HepG2 (cell line): ENCODE results near the gene CBLN3. TPM values are rescaled to one million over a fixed set of nuclear protein-coding genes. Genes with fewer than 3 reads are reported as not detected.

Experiments
- AHR ChIP-seq: IDR thresholded peaks from 2 replicates; pipeline ENCODE4 v1.6.1; 2018; ENCODE audit warnings: missing genetic modification reagents, missing compliant biosample characterization
- CAMTA2 ChIP-seq: sonication (generic); formaldehyde crosslinking; IDR thresholded peaks from 2 replicates; pipeline ENCODE4 v1.4.0; 2020; ENCODE audit warnings: mild to moderate bottlenecking, missing genetic modification reagents, borderline replicate concordance
- CENPT ChIP-seq: sonication (generic); formaldehyde crosslinking; IDR thresholded peaks from 2 replicates; pipeline ENCODE4 v1.8.0; 2022; ENCODE audit warnings: low read depth, mild to moderate bottlenecking, moderate library complexity, missing genetic modification reagents
- CHD2 ChIP-seq: IDR thresholded peaks from 2 replicates; pipeline ENCODE4 v1.6.1; 2011; ENCODE audit warnings: low read depth, low read length, improper control_type of control experiment
- POLR2A ChIP-seq, 2 experiments: IDR thresholded peaks; 2 replicates each; pipeline ENCODE4 v1.6.1; 2011; ENCODE audit warnings: low read depth in 2 of 2, low read length in 2 of 2, mild to moderate bottlenecking in 1 of 2, moderate library complexity in 1 of 2; ENCODE audit not compliant: insufficient read depth in 1 of 2
- ZFP36L1 ChIP-seq: sonication (generic); formaldehyde crosslinking; IDR thresholded peaks from 2 replicates; pipeline ENCODE4 v1.8.0; 2022; ENCODE audit warnings: mild to moderate bottlenecking, missing genetic modification reagents, moderate library complexity
- ZSCAN29 ChIP-seq: sonication (generic); formaldehyde crosslinking; conservative IDR thresholded peaks from 2 replicates; pipeline ENCODE4 v1.4.0; 2020; ENCODE audit warnings: mild to moderate bottlenecking, missing genetic modification reagents
- polyA plus RNA-seq, 8 experiments: library from polyadenylated mRNA; depleted of rRNA in 3 of 8; stranded (reverse) in 7 of 8; unstranded in 1 of 8; fragments of >200 nt; fragmentation: Illumina TruSeq in 4 of 8; extraction: Trizol in 4 of 8; gene quantifications; 2 replicates each; pipeline versions ENCODE4 v1.2.1 to v1.2.3, GENCODE V29; 2011 to 2016; ENCODE audit warnings: low read depth in 4 of 8, missing spikeins in 1 of 8, mixed read lengths in 1 of 8; ENCODE audit not compliant: insufficient read depth in 1 of 8
- total RNA-seq, 5 experiments: library from RNA; depleted of rRNA; stranded (reverse); fragments of >200 nt; fragmentation: Illumina TruSeq; extraction: Trizol; gene quantifications; 2 replicates each; pipeline ENCODE4 v1.2.3, GENCODE V29; 2016; ENCODE audit warnings: low read depth in 1 of 5
- TF ChIP-seq, protein P1 (sequence below): sonication (generic); formaldehyde crosslinking; IDR thresholded peaks from one replicate; pipeline ENCODE4 v1.5.1; 2020; ENCODE audit warnings: mild to moderate bottlenecking, missing genetic modification reagents; ENCODE audit errors: not compliant biosample characterization
- TF ChIP-seq, protein P2 (sequence below): sonication (generic); formaldehyde crosslinking; IDR thresholded peaks from 2 replicates; pipeline ENCODE4 v1.5.0; 2020; ENCODE audit warnings: mild to moderate bottlenecking, missing genetic modification reagents
- TF ChIP-seq, protein P3 (sequence below): sonication (generic); formaldehyde crosslinking; IDR thresholded peaks from 2 replicates; pipeline ENCODE4 v1.5.0; 2020; ENCODE audit warnings: missing genetic modification reagents, mild to moderate bottlenecking, borderline replicate concordance
- TF ChIP-seq, protein P4 (sequence below): sonication (generic); formaldehyde crosslinking; IDR thresholded peaks from 2 replicates; pipeline ENCODE4 v1.4.0; 2020; ENCODE audit warnings: missing genetic modification reagents

CBLN3 gene
- total and polyA plus RNA-seq, 2 of the 13 experiments (the other 11 are each of a cell fraction or from before 2014, with no cell fraction given), result 0.66 to 0.98 TPM

DNA sequence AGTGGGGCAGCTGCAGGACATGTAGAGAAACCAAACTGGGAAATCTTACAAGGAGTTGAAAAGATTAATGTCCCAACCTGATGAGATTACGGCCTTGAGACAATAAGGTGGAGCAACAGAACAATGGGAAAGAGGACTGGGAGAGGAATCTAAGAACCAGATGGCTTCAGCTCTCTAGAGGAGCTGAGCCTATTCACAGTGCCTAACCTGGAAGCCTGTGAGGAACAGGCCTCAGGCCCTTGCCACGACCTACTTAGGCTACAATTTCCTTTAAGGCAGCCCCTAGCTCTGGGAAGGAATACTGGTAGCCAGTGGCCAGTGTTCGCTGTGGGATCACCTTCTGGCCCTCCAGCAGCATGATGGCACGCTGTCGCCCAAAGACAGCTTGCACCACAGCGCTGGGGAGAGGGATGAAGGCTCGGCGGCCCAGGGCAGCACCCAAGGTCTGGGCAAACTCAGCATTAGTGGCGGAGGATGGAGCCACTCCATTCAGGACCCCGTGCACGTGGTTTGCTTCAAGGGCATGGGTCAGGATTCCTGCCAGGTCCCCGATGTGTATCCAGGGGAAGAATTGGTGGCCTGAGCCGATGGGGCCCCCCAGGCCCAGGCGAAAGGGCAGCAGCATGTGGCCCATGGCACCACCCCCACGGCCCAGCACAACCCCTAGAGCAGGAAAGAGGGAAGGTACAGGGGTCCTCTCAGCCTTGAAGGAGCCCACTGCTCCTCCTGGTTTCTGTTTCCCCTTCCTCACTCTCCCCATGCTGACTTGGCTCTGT lies 10.6 kb upstream of the CBLN3 start (continued):
- TF ChIP-seq, protein P1, sequence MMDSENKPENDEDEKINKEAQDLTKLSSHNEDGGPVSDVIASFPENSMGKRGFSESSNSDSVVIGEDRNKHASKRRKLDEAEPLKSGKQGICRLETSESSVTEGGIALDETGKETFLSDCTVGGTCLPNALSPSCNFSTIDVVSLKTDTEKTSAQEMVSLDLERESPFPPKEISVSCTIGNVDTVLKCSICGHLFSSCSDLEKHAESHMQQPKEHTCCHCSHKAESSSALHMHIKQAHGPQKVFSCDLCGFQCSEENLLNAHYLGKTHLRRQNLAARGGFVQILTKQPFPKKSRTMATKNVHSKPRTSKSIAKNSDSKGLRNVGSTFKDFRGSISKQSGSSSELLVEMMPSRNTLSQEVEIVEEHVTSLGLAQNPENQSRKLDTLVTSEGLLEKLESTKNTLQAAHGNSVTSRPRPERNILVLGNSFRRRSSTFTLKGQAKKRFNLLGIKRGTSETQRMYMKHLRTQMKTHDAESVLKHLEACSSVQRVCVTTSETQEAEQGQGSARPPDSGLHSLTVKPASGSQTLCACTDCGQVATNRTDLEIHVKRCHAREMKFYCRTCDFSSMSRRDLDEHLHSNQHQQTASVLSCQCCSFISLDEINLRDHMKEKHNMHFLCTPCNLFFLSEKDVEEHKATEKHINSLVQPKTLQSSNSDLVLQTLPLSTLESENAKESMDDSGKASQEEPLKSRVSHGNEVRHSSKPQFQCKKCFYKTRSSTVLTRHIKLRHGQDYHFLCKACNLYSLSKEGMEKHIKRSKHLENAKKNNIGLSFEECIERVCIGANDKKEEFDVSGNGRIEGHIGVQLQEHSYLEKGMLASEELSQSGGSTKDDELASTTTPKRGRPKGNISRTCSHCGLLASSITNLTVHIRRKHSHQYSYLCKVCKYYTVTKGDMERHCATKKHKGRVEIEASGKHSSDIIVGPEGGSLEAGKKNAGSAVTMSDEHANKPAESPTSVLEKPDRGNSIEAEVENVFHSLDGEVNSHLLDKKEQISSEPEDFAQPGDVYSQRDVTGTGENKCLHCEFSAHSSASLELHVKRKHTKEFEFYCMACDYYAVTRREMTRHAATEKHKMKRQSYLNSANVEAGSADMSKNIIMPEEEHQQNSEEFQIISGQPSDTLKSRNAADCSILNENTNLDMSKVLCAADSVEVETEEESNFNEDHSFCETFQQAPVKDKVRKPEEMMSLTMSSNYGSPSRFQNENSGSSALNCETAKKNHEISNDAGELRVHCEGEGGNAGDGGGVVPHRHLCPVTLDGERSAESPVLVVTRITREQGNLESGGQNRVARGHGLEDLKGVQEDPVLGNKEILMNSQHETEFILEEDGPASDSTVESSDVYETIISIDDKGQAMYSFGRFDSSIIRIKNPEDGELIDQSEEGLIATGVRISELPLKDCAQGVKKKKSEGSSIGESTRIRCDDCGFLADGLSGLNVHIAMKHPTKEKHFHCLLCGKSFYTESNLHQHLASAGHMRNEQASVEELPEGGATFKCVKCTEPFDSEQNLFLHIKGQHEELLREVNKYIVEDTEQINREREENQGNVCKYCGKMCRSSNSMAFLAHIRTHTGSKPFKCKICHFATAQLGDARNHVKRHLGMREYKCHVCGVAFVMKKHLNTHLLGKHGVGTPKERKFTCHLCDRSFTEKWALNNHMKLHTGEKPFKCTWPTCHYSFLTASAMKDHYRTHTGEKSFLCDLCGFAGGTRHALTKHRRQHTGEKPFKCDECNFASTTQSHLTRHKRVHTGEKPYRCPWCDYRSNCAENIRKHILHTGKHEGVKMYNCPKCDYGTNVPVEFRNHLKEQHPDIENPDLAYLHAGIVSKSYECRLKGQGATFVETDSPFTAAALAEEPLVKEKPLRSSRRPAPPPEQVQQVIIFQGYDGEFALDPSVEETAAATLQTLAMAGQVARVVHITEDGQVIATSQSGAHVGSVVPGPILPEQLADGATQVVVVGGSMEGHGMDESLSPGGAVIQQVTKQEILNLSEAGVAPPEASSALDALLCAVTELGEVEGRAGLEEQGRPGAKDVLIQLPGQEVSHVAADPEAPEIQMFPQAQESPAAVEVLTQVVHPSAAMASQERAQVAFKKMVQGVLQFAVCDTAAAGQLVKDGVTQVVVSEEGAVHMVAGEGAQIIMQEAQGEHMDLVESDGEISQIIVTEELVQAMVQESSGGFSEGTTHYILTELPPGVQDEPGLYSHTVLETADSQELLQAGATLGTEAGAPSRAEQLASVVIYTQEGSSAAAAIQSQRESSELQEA, result peak; percentile 74
- no peak for TF ChIP-seq ZSCAN29 (CRISPR knock-in tag)
- TF ChIP-seq ZFP36L1 (CRISPR knock-in tag), result no peak
- TF ChIP-seq CENPT (CRISPR knock-in tag), result 0 out of 2 replicates have a peak, but pooled peaks have one; percentile 46
- TF ChIP-seq AHR, result peak; percentile 73; the same call in 1 of the 2 replicates
- TF ChIP-seq CHD2, result no peak
- TF ChIP-seq, protein P2, sequence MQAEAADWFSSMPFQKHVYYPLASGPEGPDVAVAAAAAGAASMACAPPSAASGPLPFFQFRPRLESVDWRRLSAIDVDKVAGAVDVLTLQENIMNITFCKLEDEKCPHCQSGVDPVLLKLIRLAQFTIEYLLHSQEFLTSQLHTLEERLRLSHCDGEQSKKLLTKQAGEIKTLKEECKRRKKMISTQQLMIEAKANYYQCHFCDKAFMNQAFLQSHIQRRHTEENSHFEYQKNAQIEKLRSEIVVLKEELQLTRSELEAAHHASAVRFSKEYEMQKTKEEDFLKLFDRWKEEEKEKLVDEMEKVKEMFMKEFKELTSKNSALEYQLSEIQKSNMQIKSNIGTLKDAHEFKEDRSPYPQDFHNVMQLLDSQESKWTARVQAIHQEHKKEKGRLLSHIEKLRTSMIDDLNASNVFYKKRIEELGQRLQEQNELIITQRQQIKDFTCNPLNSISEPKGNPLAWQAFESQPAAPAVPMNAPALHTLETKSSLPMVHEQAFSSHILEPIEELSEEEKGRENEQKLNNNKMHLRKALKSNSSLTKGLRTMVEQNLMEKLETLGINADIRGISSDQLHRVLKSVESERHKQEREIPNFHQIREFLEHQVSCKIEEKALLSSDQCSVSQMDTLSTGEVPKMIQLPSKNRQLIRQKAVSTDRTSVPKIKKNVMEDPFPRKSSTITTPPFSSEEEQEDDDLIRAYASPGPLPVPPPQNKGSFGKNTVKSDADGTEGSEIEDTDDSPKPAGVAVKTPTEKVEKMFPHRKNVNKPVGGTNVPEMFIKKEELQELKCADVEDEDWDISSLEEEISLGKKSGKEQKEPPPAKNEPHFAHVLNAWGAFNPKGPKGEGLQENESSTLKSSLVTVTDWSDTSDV (CRISPR knock-in tag), result no peak
- TF ChIP-seq, protein P3, sequence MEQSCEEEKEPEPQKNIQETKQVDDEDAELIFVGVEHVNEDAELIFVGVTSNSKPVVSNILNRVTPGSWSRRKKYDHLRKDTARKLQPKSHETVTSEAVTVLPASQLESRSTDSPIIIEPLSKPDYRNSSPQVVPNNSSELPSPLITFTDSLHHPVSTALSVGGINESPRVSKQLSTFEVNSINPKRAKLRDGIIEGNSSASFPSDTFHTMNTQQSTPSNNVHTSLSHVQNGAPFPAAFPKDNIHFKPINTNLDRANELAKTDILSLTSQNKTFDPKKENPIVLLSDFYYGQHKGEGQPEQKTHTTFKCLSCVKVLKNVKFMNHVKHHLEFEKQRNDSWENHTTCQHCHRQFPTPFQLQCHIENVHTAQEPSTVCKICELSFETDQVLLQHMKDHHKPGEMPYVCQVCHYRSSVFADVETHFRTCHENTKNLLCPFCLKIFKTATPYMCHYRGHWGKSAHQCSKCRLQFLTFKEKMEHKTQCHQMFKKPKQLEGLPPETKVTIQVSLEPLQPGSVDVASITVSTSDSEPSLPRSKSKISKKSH (CRISPR knock-in tag), result peak; percentile 54; the same call in 1 of the 2 replicates
- TF ChIP-seq CAMTA2, result no peak
- 0 out of 4 replicates have a peak, but pooled peaks of 1 of the 2 experiments have one; percentile 10 for TF ChIP-seq POLR2A (IDR thresholded peaks at IDR 0.05; ENCODE audit: insufficient read depth in 1 of 2, low read depth in 2 of 2, low read length in 2 of 2)
- TF ChIP-seq, protein P4, sequence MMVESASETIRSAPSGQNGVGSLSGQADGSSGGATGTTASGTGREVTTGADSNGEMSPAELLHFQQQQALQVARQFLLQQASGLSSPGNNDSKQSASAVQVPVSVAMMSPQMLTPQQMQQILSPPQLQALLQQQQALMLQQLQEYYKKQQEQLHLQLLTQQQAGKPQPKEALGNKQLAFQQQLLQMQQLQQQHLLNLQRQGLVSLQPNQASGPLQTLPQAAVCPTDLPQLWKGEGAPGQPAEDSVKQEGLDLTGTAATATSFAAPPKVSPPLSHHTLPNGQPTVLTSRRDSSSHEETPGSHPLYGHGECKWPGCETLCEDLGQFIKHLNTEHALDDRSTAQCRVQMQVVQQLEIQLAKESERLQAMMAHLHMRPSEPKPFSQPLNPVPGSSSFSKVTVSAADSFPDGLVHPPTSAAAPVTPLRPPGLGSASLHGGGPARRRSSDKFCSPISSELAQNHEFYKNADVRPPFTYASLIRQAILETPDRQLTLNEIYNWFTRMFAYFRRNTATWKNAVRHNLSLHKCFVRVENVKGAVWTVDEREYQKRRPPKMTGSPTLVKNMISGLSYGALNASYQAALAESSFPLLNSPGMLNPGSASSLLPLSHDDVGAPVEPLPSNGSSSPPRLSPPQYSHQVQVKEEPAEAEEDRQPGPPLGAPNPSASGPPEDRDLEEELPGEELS (CRISPR knock-in tag), result no peak
